Neuronal stem cell (in vitro differentiated cells): Measurements from ENCODE around the gene AP3S2.
"Not testable (repeated sequence)": the region's sequence is repeated elsewhere in the genome, so short reads cannot be mapped to it uniquely, and the experiment has no call there.

Experiments
- DNase-seq: peaks from one replicate; pipeline ENCODE4 v3.0.0-alpha.2; 2013; ENCODE audit warnings: low spot score
- H2AFZ ChIP-seq: one replicate; pipeline ENCODE4 v1.6.1; 2013; ENCODE audit warnings: mild to moderate bottlenecking, low read length, inconsistent platforms
- H2AK5ac ChIP-seq: 2 replicates; pipeline ENCODE4 v1.6.1; 2013; ENCODE audit warnings: low read depth, mild to moderate bottlenecking, inconsistent platforms, low read length, moderate library complexity, mixed read lengths
- H2BK120ac ChIP-seq: 2 replicates; pipeline ENCODE4 v1.6.1; 2013; ENCODE audit warnings: low read depth, mild to moderate bottlenecking, inconsistent platforms, low read length, moderate library complexity, mixed read lengths
- H2BK12ac ChIP-seq: one replicate; pipeline ENCODE4 v1.6.1; 2013; ENCODE audit warnings: low read length, inconsistent platforms
- H2BK15ac ChIP-seq: 2 replicates; pipeline ENCODE4 v1.6.1; 2013; ENCODE audit warnings: mild to moderate bottlenecking, low read length, inconsistent platforms, mixed read lengths
- H2BK5ac ChIP-seq: one replicate; pipeline ENCODE4 v1.6.1; 2013; ENCODE audit warnings: inconsistent platforms, mild to moderate bottlenecking, low read length, moderate library complexity
- H3K14ac ChIP-seq: one replicate; pipeline ENCODE4 v1.6.1; 2013; ENCODE audit warnings: low read length, inconsistent platforms
- H3K18ac ChIP-seq: 2 replicates; pipeline ENCODE4 v1.6.1; 2013; ENCODE audit warnings: low read length, inconsistent platforms
- H3K23ac ChIP-seq: 2 replicates; pipeline ENCODE4 v1.6.1; 2013; ENCODE audit warnings: low read depth, mild to moderate bottlenecking, mixed read lengths, low read length, inconsistent platforms; ENCODE audit not compliant: poor library complexity
- H3K27ac ChIP-seq: replicated peaks from 3 replicates; pipeline ENCODE4 v1.5.1; 2013; ENCODE audit warnings: low read length, inconsistent platforms
- H3K27me3 ChIP-seq, 3 experiments: 2 replicates each; pipeline ENCODE4 v1.6.1; 2013; ENCODE audit warnings: low read length in 3 of 3, mild to moderate bottlenecking in 2 of 3, inconsistent platforms in 1 of 3, low read depth in 1 of 3, mixed read lengths in 1 of 3, moderate library complexity in 1 of 3; ENCODE audit not compliant: control insufficient read depth in 3 of 3, insufficient read depth in 3 of 3
- H3K36me3 ChIP-seq, 2 donors: replicated peaks in 1 of 2; 2 replicates each; pipeline ENCODE4 v1.6.1; 2013; ENCODE audit warnings: low read length in 2 of 2; ENCODE audit not compliant: control insufficient read depth in 2 of 2, insufficient read depth in 2 of 2
- H3K4ac ChIP-seq: 2 replicates; pipeline ENCODE4 v1.6.1; 2013; ENCODE audit warnings: inconsistent platforms, mild to moderate bottlenecking, low read length, moderate library complexity
- H3K4me1 ChIP-seq, 2 donors: 1 replicate in 1 of 2; 2 replicates in 1 of 2; pipeline ENCODE4 v1.6.1; 2013; ENCODE audit warnings: low read length in 2 of 2, low read depth in 1 of 2; ENCODE audit not compliant: control insufficient read depth in 2 of 2, insufficient read depth in 1 of 2
- H3K4me2 ChIP-seq: one replicate; pipeline ENCODE4 v1.6.1; 2013; ENCODE audit warnings: mild to moderate bottlenecking, low read length, inconsistent platforms; ENCODE audit not compliant: insufficient read depth, poor library complexity, severe bottlenecking
- H3K4me3 ChIP-seq, 2 donors: 2 replicates each; pipeline ENCODE4 v1.5.1; 2013; ENCODE audit warnings: low read length in 2 of 2, mild to moderate bottlenecking in 2 of 2, inconsistent platforms in 1 of 2, moderate library complexity in 1 of 2
- H3K79me1 ChIP-seq: one replicate; pipeline ENCODE4 v1.6.1; 2013; ENCODE audit warnings: low read depth, mild to moderate bottlenecking, inconsistent platforms, low read length, moderate library complexity
- H3K9ac ChIP-seq: one replicate; pipeline ENCODE4 v1.6.1; 2013; ENCODE audit warnings: mild to moderate bottlenecking, low read depth, low read length, inconsistent platforms; ENCODE audit not compliant: poor library complexity
- H3K9me3 ChIP-seq, 2 donors: replicated peaks in 1 of 2; 2 replicates each; pipeline versions ENCODE3 to v1.6.1; 2013; ENCODE audit warnings: low read length in 2 of 2, mild to moderate bottlenecking in 2 of 2, inconsistent platforms in 1 of 2, low read depth in 1 of 2, mixed read lengths in 1 of 2, moderate library complexity in 1 of 2; ENCODE audit not compliant: control insufficient read depth in 2 of 2, insufficient read depth in 1 of 2
- H4K8ac ChIP-seq: one replicate; pipeline ENCODE4 v1.6.1; 2013; ENCODE audit warnings: low read depth, mild to moderate bottlenecking, inconsistent platforms, low read length, moderate library complexity
- H4K91ac ChIP-seq: one replicate; pipeline ENCODE4 v1.6.1; 2013; ENCODE audit warnings: low read length, low read depth, mild to moderate bottlenecking, inconsistent platforms; ENCODE audit not compliant: poor library complexity
- WGBS, 2 donors: extraction: QIAGEN DNeasy Blood & Tissue Kit; methylation state at CpG; one replicate each; pipeline ENCODE4 v1.1.7; 2013; ENCODE audit warnings: missing lambda C conversion rate in 2 of 2, mixed read lengths in 1 of 2; ENCODE audit not compliant: insufficient read length in 2 of 2, insufficient replicate concordance in 1 of 2; ENCODE audit errors: extremely low coverage in 2 of 2; 5-methylcytosine and 5-hydroxymethylcytosine counted together

Gene AP3S2

GRCh38 chr15:89854863-89855262, 38.9 kb downstream of the AP3S2 start:
- H3K4me3 ChIP-seq, H2BK12ac ChIP-seq, H3K4ac ChIP-seq, H3K23ac ChIP-seq, H2AFZ ChIP-seq, DNase-seq, H2BK5ac ChIP-seq, H4K8ac ChIP-seq, H3K27me3 ChIP-seq, H3K4me1 ChIP-seq, H3K27ac ChIP-seq, H2BK15ac ChIP-seq, H3K18ac ChIP-seq, H2BK120ac ChIP-seq, H3K79me1 ChIP-seq, H2AK5ac ChIP-seq, H3K9ac ChIP-seq, H4K91ac ChIP-seq, H3K14ac ChIP-seq, H3K9me3 ChIP-seq, H3K4me2 ChIP-seq: not testable (repeated sequence)
- no CpG with 5 or more reads among the region's 17 CpGs for WGBS, 2 donors
- H3K36me3 ChIP-seq, result peaks cover 11 to 40% of the 10 kb centered on the region in 2 donors

GRCh38 chr15:89852342-89852995, 41.3 kb downstream of the AP3S2 start:
- Histone ChIP-seq H3K27ac (no peak overlapping the region), H3K4me3 (no peak overlapping the region), H2BK15ac (no peak overlapping the region), H3K36me3 (peaks cover 11 to 50% of the 10 kb centered on the region in 2 donors), H3K4me1 (no peaks in the 10 kb centered on the region), H3K14ac (no peak overlapping the region), H3K18ac (no peak overlapping the region), H3K23ac (no peak overlapping the region), H2AK5ac (no peak overlapping the region), H2BK12ac (no peak overlapping the region), H3K79me1 (no peaks in the 10 kb centered on the region), H2BK120ac (no peak overlapping the region), H2BK5ac (no peak overlapping the region), H2AFZ (no peak overlapping the region), H3K27me3 (no peaks in the 10 kb centered on the region), H4K91ac (no peak overlapping the region), H3K4ac (no peak overlapping the region), H3K9ac (no peak overlapping the region), H4K8ac (no peak overlapping the region), H3K4me2 (no peak overlapping the region), H3K9me3 (peaks cover 0 to 3% of the 10 kb centered on the region in 2 donors)
- WGBS, 2 donors, result no CpG with 5 or more reads among the region's 3 CpGs
- DNase-seq, result no peak

GRCh38 chr15:89851673-89852341, 42.0 kb downstream of the AP3S2 start:
- no peak overlapping the region for H2BK15ac ChIP-seq
- H2AFZ ChIP-seq, result no peak overlapping the region
- no peak overlapping the region for H3K4ac ChIP-seq
- H2BK5ac ChIP-seq, result no peak overlapping the region
- no peaks in the 10 kb centered on the region for H3K79me1 ChIP-seq
- no peak overlapping the region for H3K9ac ChIP-seq
- H2BK12ac ChIP-seq, result no peak overlapping the region
- H3K4me2 ChIP-seq, result no peak overlapping the region
- H3K36me3 ChIP-seq, result peaks cover 11 to 56% of the 10 kb centered on the region in 2 donors
- H4K91ac ChIP-seq, result no peak overlapping the region
- no peak overlapping the region for H4K8ac ChIP-seq
- DNase-seq, result no peak
- H3K23ac ChIP-seq, result no peak overlapping the region
- H3K27me3 ChIP-seq, result no peaks in the 10 kb centered on the region
- H3K4me3 ChIP-seq, result no peak overlapping the region
- no peak overlapping the region for H3K27ac ChIP-seq
- no peak overlapping the region for H2AK5ac ChIP-seq
- H2BK120ac ChIP-seq, result no peak overlapping the region
- H3K18ac ChIP-seq, result no peak overlapping the region
- H3K14ac ChIP-seq, result no peak overlapping the region
- H3K4me1 ChIP-seq, result no peaks in the 10 kb centered on the region
- H3K9me3 ChIP-seq, result peaks cover 0 to 3% of the 10 kb centered on the region in 2 donors
- no CpG with 5 or more reads among the region's 5 CpGs for WGBS, 2 donors

- Histone ChIP-seq H3K4me2 (no peak overlapping the region), H3K4me1 (no peaks in the 10 kb centered on the region), H4K91ac (no peak overlapping the region), H3K79me1 (no peaks in the 10 kb centered on the region), H3K36me3 (peaks cover 8 to 58% of the 10 kb centered on the region in 2 donors), H3K27me3 (no peaks in the 10 kb centered on the region), H2BK5ac (no peak overlapping the region), H3K9me3 (no peaks in the 10 kb centered on the region), H2BK120ac (no peak overlapping the region), H4K8ac (no peak overlapping the region), H3K4me3 (no peak overlapping the region), H3K9ac (no peak overlapping the region), H3K4ac (no peak overlapping the region), H3K14ac (no peak overlapping the region), H2BK12ac (no peak overlapping the region), H2BK15ac (no peak overlapping the region), H2AK5ac (no peak overlapping the region), H3K23ac (no peak overlapping the region), H2AFZ (no peak overlapping the region), H3K18ac (no peak overlapping the region), H3K27ac (no peak overlapping the region)
- DNase-seq, result no peak
- no CpG with 5 or more reads among the region's 2 CpGs for WGBS, 2 donors
Observed at GRCh38 chr15:89848970-89849292, 44.9 kb downstream of the AP3S2 start.
